GM12801 (cell line): ENCODE data around the gene CSNK1G2.

ENCODE experiments used
- TF ChIP-seq, protein P1 (sequence below): IDR thresholded peaks from one replicate; pipeline ENCODE4 v1.5.1; 2011; ENCODE audit warnings: control low read depth; ENCODE audit not compliant: insufficient read length; ENCODE audit errors: extremely low read depth

Gene CSNK1G2

DNA sequence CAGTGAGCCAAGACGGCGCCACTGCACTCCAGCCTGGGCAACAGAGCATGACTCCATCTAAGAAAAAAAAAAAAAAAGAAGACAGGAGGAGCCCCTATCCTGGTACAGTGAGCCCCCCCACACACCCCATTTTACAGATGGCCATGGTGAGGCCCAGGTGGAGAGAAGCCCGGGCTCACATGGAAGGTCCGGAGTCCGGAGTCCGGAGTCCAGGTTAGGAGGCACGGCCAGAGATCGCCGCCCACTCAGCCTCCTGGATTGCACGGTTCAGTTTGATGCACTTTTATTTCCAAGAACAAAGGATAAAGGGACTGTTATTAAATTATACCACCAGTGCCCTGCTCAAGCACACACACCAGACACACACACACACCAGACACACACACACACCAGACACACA is 85.8 kb downstream of the CSNK1G2 start:
- TF ChIP-seq, protein P1, sequence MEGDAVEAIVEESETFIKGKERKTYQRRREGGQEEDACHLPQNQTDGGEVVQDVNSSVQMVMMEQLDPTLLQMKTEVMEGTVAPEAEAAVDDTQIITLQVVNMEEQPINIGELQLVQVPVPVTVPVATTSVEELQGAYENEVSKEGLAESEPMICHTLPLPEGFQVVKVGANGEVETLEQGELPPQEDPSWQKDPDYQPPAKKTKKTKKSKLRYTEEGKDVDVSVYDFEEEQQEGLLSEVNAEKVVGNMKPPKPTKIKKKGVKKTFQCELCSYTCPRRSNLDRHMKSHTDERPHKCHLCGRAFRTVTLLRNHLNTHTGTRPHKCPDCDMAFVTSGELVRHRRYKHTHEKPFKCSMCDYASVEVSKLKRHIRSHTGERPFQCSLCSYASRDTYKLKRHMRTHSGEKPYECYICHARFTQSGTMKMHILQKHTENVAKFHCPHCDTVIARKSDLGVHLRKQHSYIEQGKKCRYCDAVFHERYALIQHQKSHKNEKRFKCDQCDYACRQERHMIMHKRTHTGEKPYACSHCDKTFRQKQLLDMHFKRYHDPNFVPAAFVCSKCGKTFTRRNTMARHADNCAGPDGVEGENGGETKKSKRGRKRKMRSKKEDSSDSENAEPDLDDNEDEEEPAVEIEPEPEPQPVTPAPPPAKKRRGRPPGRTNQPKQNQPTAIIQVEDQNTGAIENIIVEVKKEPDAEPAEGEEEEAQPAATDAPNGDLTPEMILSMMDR, result no peak

DNA sequence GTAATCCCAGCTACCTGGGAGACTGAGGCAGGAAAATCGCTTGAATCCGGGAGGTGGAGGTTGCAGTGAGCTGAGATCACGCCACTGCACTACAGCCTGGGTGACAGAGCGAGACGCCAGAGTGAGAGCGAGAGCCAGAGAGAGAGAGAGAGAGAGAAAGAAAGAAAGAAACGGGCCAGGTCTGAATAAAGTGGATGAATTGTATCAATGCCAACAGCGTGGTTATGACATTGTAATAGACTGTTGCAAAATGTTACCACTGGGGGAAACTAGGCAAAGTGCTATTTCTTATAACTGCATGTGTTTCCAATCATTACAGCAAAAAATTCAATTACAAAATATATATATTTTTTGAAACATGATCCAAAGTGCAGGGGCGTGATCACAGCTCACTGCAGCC is 86.4 kb downstream of the CSNK1G2 start:
- TF ChIP-seq, protein P1, result no peak
